Measurements from ENCODE around the gene EFNB1. TPM values are rescaled to one million over a fixed set of nuclear protein-coding genes. Genes with fewer than 3 reads are reported as not detected.

EFNB1 gene
- total RNA-seq, 4 donors from 2014 or later, result 54.1 to 85.3 (median 69.0) TPM

GRCh38 chrX:68878977-68879645 is 50.3 kb downstream of the EFNB1 start:
- Histone ChIP-seq H3K27me3 (no peaks in the 10 kb centered on the region), H3K9me3 (no peaks in the 10 kb centered on the region), H3K4me3 (no peak overlapping the region), H3K27ac (no peak overlapping the region), H3K36me3 (no peaks in the 10 kb centered on the region), H3K4me1 (no peaks in the 10 kb centered on the region)
- 58% methylated on average over 10 of the region's 11 CpGs; no CpG with 5 or more reads in 1 of the 2 donors for WGBS, 2 donors (ENCODE audit: low coverage in 1 of 2)
- in situ Hi-C loops (cut with MboI; ENCODE audit: low pct_ligation_motif_present in 1 of 4, low pct_unique_long_range_greater_than_20kb in 1 of 4, low sequenced_read_pairs in 3 of 4) (no loop called here), intact Hi-C loops (cut with DNase I; ENCODE audit: low total_unique reads) (no loop called here)
- no peak for TF ChIP-seq POLR2A (IDR thresholded peaks at IDR 0.05)
- no peak for TF ChIP-seq EP300 (IDR thresholded peaks at IDR 0.05; ENCODE audit: low read depth)
- no peak for TF ChIP-seq POLR2AphosphoS5 (IDR thresholded peaks at IDR 0.05)
- no peak for TF ChIP-seq CTCF (IDR thresholded peaks at IDR 0.05)
- no peak for DNase-seq

- 65% methylated on average over 9 of the region's 9 CpGs; no CpG with 5 or more reads in 1 of the 2 donors for WGBS, 2 donors (ENCODE audit: low coverage in 1 of 2)
- no peak for DNase-seq
Measured at GRCh38 chrX:68880846-68881552, 52.2 kb downstream of the EFNB1 start.

GRCh38 chrX:68881911-68882310 is 53.1 kb downstream of the EFNB1 start:
- 56 to 93% methylated on average over 3 to 5 of the region's 5 CpGs for WGBS, 2 donors (ENCODE audit: low coverage in 1 of 2)
- in situ Hi-C loops (cut with MboI; ENCODE audit: low pct_ligation_motif_present in 1 of 4, low pct_unique_long_range_greater_than_20kb in 1 of 4, low sequenced_read_pairs in 3 of 4), result no loop called here
- H3K27ac ChIP-seq, result no peak overlapping the region
- no peaks in the 10 kb centered on the region for H3K27me3 ChIP-seq
- no peaks in the 10 kb centered on the region for H3K9me3 ChIP-seq
- DNase-seq, result no peak
- no peak overlapping the region for H3K4me3 ChIP-seq
- intact Hi-C loops (cut with DNase I; ENCODE audit: low total_unique reads), result loop anchor here (1.0 kb wide), 1 partner anchor 31 kb away; no protein-coding TSS in a partner anchor
- H3K4me1 ChIP-seq, result no peaks in the 10 kb centered on the region
- TF ChIP-seq EP300 (IDR thresholded peaks at IDR 0.05; ENCODE audit: low read depth) (no peak), POLR2AphosphoS5 (IDR thresholded peaks at IDR 0.05) (no peak), POLR2A (IDR thresholded peaks at IDR 0.05) (no peak), CTCF (IDR thresholded peaks at IDR 0.05) (no peak)
- no peaks in the 10 kb centered on the region for H3K36me3 ChIP-seq

More at GRCh38 chrX:68880846-68881552, 52.2 kb downstream of the EFNB1 start:
- H3K27me3 ChIP-seq, result no peaks in the 10 kb centered on the region
- TF ChIP-seq CTCF (IDR thresholded peaks at IDR 0.05) (no peak), POLR2A (IDR thresholded peaks at IDR 0.05) (no peak), POLR2AphosphoS5 (IDR thresholded peaks at IDR 0.05) (no peak), EP300 (IDR thresholded peaks at IDR 0.05; ENCODE audit: low read depth) (no peak)
- H3K36me3 ChIP-seq, result no peaks in the 10 kb centered on the region
- no peak overlapping the region for H3K4me3 ChIP-seq
- no peaks in the 10 kb centered on the region for H3K4me1 ChIP-seq
- no peak overlapping the region for H3K27ac ChIP-seq
- in situ Hi-C loops (cut with MboI; ENCODE audit: low pct_ligation_motif_present in 1 of 4, low pct_unique_long_range_greater_than_20kb in 1 of 4, low sequenced_read_pairs in 3 of 4), result no loop called here
- no peaks in the 10 kb centered on the region for H3K9me3 ChIP-seq
- intact Hi-C loops (cut with DNase I; ENCODE audit: low total_unique reads), result loop anchor here (1.0 kb wide), 1 partner anchor 32 kb away; no protein-coding TSS in a partner anchor

GRCh38 chrX:68883800-68884199 is 55.0 kb downstream of the EFNB1 start:
- Histone ChIP-seq H3K36me3 (no peaks in the 10 kb centered on the region), H3K27ac (no peak overlapping the region), H3K4me3 (no peak overlapping the region), H3K4me1 (no peaks in the 10 kb centered on the region), H3K27me3 (no peaks in the 10 kb centered on the region), H3K9me3 (no peaks in the 10 kb centered on the region)
- intact Hi-C loops (cut with DNase I; ENCODE audit: low total_unique reads), result no loop called here
- no peak for DNase-seq
- WGBS, 2 donors (ENCODE audit: low coverage in 1 of 2), result 47% methylated on average over 2 of the region's 2 CpGs; no CpG with 5 or more reads in 1 of the 2 donors
- TF ChIP-seq POLR2A (IDR thresholded peaks at IDR 0.05) (no peak), CTCF (IDR thresholded peaks at IDR 0.05) (no peak), POLR2AphosphoS5 (IDR thresholded peaks at IDR 0.05) (no peak), EP300 (IDR thresholded peaks at IDR 0.05; ENCODE audit: low read depth) (no peak)
- in situ Hi-C loops (cut with MboI; ENCODE audit: low pct_ligation_motif_present in 1 of 4, low pct_unique_long_range_greater_than_20kb in 1 of 4, low sequenced_read_pairs in 3 of 4), result no loop called here
